Epithelial cell of proximal tubule (primary cell): Measurements from ENCODE around the gene OSBPL10. TPM values are rescaled to one million over a fixed set of nuclear protein-coding genes. Genes with fewer than 3 reads are reported as not detected.

Experiments used
- DNase-seq: peaks from one replicate; pipeline ENCODE4 v3.0.0-alpha.2; 2011; ENCODE audit warnings: low read depth
- H3K4me3 ChIP-seq: 2 replicates; pipeline ENCODE4 v1.5.1; 2011; ENCODE audit warnings: low read depth, mild to moderate bottlenecking, low read length
- total RNA-seq: library from RNA; depleted of rRNA; stranded (reverse); fragments of >200 nt; gene quantifications from 2 replicates; pipeline ENCODE4 v1.2.3, GENCODE V29; 2015
- TF ChIP-seq, protein P1 (sequence below): conservative IDR thresholded peaks from 2 replicates; pipeline ENCODE4 v1.5.1; 2012; ENCODE audit warnings: low read depth, mild to moderate bottlenecking, low read length

Gene OSBPL10
- total RNA-seq, 1 donor from 2014 or later, result 17.5 TPM

DNA sequence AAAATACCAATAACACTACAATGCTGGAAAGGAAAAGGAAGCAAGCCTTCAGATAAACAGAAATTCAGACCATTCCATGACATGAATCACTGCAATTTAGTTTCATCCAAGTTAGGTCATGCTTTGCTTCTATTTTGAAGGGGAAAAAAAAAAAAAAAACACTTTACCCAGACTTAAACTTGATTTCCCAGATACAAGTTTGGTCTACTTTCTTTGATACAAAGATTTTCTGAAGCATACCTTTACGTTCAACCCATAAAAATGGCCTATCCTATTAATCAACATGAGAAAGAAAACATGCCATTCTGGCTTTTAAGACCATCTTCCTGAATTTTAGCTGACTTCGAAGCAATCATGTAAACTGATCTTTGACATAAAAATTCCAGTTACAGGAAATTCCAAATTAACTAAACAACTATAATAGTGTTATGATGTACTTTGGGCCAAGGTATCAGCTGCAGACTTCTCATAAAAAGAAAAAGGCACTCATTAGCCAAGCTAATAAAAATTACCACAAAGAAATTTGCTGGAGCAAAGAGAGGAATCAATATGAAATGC, 12.6 kb downstream of the OSBPL10 start:
- H3K4me3 ChIP-seq, result peak overlapping the region; percentile 34
- DNase-seq, result peak; percentile 56
- TF ChIP-seq, protein P1, sequence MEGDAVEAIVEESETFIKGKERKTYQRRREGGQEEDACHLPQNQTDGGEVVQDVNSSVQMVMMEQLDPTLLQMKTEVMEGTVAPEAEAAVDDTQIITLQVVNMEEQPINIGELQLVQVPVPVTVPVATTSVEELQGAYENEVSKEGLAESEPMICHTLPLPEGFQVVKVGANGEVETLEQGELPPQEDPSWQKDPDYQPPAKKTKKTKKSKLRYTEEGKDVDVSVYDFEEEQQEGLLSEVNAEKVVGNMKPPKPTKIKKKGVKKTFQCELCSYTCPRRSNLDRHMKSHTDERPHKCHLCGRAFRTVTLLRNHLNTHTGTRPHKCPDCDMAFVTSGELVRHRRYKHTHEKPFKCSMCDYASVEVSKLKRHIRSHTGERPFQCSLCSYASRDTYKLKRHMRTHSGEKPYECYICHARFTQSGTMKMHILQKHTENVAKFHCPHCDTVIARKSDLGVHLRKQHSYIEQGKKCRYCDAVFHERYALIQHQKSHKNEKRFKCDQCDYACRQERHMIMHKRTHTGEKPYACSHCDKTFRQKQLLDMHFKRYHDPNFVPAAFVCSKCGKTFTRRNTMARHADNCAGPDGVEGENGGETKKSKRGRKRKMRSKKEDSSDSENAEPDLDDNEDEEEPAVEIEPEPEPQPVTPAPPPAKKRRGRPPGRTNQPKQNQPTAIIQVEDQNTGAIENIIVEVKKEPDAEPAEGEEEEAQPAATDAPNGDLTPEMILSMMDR, result no peak

DNA sequence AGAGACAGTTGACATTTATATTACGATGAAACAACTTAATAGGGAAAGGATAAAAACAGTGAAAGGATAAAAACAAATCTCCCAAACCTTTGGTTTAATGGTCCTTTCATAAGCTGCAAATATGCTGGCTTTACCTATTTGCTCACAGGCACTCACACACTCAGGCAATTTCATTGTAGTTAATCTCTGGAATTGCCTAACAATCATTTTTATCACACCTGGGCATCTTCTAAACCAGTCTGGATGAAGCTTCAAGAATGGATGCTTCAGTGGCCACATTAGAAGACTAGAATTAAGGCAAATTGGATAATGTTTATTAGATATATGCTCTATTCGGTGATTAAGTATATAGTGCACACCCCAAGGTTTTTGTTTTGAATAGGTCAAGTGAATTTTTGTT, 13.5 kb downstream of the OSBPL10 start:
- no peak overlapping the region for H3K4me3 ChIP-seq
- DNase-seq, result no peak
- TF ChIP-seq, protein P1, result no peak

DNA sequence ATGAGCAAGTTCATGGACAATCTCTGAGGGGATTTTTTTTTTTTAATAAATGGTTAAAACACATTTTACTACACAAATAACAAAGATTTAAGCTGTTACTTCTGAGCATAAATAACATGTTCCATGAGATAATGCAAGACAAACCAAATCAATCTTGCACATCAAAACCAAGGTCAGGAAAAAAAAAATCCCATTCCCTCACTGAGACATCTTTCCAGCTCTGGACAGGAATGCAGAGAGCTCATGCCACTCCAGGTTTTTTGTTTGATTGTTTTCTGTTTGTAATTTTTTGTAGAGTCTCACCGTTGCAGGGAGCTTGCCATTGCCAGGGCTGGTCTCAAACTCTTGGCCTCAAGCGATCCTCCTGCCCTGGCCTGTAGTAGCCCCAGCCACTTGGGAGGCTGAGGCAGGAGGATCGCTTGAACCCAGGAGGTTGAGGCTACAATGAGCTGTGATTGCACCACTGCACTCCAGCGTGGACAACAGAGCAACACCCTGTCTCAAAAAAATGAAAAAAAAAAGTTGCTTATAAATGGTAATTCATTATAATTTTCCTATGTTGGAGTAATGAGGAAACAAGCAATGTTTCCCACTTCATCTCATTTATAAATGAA, 14.0 kb downstream of the OSBPL10 start:
- H3K4me3 ChIP-seq, result no peak overlapping the region
- TF ChIP-seq, protein P1, result no peak
- no peak for DNase-seq

DNA sequence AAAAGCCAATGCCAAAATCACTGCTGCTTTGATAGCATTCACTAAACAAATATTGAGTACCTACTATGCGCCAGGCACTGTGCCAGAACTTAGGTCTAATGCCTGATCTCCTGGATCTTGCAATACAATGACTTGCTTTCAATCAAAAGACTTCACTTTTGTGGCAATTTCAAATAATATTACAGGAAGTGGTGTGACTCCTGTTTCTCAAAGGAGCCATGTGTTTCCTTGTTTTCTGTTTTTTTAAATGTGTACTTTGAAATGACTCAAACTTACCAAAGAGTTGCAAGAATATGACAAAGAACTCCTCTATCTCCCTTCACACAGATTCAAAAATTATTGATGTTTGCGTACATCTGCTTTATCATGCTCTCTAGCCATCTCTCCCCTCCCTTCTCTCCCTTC, 18.3 kb downstream of the OSBPL10 start:
- DNase-seq, result no peak
- H3K4me3 ChIP-seq, result no peak overlapping the region
- TF ChIP-seq, protein P1, result no peak

DNA sequence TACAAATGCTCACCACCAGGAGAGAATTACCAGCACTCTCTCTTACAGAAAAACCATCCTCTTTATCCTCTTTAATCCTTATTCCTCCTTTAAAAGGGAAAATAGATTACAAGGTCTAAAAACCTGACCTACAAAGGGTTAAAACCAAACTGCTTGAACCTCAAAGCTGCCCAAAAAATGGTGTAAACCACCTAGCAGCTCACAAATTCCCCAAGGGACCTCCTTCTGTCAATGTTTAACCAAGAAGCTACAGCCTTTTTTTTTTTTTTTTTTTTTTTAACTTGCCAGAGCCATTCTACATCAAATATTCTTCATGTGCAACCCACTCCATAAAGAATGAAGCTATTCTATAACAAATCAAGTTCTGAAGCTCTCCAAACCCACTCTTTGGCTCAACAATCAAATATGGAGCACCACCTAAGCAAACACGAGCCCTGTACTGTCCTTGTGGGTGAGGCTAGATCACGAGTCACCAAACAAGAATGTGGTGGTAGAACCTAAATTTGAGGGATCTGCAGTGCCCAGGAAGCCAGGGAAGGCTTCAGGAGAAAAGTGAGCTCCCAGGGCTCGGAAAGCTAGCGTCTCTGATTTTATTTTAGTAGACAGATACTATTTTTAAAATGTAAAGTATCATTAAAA, 20.1 kb downstream of the OSBPL10 start:
- no peak overlapping the region for H3K4me3 ChIP-seq
- DNase-seq, result no peak
- TF ChIP-seq, protein P1, result no peak

DNA sequence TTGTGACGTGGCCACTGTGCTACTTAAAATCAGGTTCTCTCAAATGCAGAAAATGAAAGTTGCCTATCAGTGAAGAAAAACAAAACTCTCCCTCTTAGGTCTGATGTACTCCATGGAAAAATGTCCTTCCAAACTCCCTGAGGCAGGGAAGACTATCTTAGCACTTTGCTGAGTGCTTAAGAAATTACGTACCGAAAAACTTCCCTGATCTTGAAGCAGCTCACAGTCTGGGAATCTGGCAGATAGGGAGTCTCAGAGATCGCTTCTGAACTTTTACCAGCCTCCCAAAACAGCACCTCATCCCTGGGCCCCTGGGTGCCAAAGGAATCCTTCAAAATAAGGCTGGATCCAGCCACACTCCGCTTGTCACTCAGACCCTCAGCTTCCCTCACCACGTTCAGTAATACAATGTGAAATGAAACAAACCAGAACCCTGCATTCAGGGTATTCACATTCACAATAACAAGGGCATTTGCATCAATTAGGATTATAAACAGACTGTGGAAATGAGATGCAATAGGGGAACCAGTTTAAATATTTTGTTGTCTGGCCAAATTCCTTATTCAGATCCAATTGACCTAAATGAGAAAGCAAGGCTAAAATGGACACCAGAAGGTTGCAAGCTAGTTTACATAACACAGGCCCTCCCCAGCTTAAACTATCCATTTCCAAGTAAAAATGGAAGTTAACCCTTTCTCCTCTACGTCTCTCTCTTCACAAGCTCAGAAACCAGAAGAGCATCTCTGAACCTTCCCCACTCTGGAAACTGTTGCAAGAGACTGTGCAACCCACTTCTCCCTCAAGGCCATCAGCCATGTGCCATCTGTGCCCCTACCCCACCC, 20.9 kb downstream of the OSBPL10 start:
- peak overlapping the region; percentile 26 for H3K4me3 ChIP-seq
- no peak for DNase-seq

More for the DNA sequence above, 20.9 kb downstream of the OSBPL10 start:
- TF ChIP-seq, protein P1, result no peak
